22Rv1 (cell line): ENCODE data around the gene TIMM21.

Source experiments
- H3K27ac ChIP-seq: fragments of 450-650 bp; 2 replicates; pipeline ENCODE4 v1.5.1; 2017
- ZFX ChIP-seq: fragments of 450-650 bp; IDR thresholded peaks from 2 replicates; pipeline ENCODE4 v1.6.1; 2017; ENCODE audit warnings: antibody characterized with exemption, borderline replicate concordance
- TF ChIP-seq, protein P1 (sequence below): fragments of 450-650 bp; IDR thresholded peaks from 2 replicates; pipeline ENCODE4 v1.5.1; 2017; ENCODE audit warnings: mild to moderate bottlenecking

The TIMM21 gene

DNA sequence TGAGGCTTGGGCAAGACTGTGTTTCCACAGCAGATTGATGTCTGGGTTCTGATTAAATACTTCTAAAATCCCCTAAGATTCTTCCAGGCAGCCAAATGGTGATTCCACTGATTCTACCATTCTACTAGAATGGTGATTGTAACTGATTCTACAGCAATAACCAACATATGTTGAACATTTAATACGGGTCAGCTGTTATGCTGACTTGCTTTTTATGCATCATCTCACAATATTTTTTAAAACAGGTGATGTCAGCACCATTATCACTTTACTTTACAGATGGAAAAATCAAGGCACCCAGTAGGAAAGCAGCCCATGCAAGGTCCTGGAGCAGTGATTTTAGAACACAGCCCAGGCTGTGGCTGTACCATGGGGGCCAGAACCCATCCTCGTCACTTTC, 37.5 kb downstream of the TIMM21 start:
- no peak for TF ChIP-seq ZFX
- TF ChIP-seq, protein P1, sequence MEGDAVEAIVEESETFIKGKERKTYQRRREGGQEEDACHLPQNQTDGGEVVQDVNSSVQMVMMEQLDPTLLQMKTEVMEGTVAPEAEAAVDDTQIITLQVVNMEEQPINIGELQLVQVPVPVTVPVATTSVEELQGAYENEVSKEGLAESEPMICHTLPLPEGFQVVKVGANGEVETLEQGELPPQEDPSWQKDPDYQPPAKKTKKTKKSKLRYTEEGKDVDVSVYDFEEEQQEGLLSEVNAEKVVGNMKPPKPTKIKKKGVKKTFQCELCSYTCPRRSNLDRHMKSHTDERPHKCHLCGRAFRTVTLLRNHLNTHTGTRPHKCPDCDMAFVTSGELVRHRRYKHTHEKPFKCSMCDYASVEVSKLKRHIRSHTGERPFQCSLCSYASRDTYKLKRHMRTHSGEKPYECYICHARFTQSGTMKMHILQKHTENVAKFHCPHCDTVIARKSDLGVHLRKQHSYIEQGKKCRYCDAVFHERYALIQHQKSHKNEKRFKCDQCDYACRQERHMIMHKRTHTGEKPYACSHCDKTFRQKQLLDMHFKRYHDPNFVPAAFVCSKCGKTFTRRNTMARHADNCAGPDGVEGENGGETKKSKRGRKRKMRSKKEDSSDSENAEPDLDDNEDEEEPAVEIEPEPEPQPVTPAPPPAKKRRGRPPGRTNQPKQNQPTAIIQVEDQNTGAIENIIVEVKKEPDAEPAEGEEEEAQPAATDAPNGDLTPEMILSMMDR = no peak
- H3K27ac ChIP-seq = no peak overlapping the region

DNA sequence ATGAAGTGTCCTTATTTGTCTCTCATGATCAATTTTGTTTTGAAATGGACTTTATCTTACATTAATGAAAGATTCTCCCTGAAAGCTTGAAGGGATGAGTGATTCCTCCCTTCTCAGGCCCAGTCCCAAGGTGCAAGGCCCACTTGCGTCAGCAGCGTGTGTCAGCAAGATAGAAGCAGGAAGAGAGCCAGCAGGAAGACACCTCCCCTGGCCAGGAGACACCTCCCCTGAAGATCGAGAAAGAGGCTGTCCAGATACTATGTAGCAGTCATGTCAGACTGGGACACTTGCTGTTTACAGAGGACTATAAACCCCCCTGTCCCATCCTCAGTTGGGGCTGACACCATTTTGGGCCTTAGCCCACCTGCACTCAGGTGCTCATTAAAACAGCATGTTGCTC, 38.3 kb downstream of the TIMM21 start:
- no peak for TF ChIP-seq ZFX
- TF ChIP-seq, protein P1 = no peak
- no peak overlapping the region for H3K27ac ChIP-seq

DNA sequence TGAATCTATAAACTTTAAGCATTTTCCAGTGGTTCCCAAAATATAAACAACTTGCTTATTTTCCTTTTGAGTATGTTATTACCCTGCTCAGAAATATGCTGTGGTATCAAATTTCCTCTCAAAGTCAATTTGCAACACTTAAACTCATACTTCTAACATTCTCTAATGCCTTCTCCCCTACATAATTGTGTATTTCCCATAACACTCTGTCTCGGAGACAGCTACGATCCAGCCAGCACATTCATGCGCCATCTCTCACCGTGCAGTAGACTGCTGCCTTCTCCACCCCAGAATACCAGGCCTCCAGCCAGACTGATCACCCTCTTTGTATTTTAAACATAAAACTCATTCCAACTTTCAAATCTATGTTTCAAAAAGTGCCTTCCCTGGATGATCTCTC, 41.8 kb downstream of the TIMM21 start:
- H3K27ac ChIP-seq = no peak overlapping the region
- no peak for TF ChIP-seq ZFX
- TF ChIP-seq, protein P1 = no peak

DNA sequence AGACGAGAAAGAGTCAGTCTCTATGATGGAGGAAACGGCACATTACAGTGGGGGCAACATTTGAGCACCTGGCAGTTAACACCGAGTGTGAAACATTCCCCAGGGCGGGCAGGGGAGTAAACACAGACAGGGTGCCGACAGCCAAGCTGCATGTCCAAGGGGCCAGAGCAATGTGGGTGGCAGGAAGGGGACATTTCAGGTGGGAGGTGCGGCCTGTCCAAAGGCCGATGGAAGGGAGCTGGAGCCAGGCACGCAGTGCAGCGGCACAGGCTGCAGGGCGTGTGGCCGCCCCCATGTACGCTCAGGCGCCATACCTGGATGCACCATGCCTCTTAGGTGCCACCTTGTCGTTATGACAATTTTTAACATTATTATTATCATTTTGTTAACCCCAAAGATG, 43.3 kb downstream of the TIMM21 start:
- no peak overlapping the region for H3K27ac ChIP-seq
- no peak for TF ChIP-seq ZFX
- TF ChIP-seq, protein P1 = no peak

DNA sequence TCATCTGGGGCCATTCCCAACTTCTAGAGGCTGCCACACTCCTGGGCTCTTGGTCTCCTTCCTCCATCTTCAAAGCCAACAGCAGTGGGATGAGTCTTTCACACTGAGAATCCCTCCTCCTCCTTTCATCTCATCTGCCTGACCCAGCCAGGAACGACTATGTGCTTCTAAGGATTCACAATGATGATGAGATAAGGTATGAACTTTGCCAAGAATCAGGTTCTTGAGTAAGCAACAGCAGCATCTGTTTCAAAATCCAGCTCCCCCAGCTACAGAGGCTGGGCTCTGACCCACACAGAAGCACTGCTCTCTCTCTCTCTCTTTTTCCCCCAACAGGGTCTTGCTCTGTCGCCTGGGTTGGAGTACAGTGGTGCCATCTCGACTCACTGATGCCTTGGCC, 46.4 kb downstream of the TIMM21 start:
- TF ChIP-seq, protein P1 = no peak
- no peak for TF ChIP-seq ZFX
- no peak overlapping the region for H3K27ac ChIP-seq

DNA sequence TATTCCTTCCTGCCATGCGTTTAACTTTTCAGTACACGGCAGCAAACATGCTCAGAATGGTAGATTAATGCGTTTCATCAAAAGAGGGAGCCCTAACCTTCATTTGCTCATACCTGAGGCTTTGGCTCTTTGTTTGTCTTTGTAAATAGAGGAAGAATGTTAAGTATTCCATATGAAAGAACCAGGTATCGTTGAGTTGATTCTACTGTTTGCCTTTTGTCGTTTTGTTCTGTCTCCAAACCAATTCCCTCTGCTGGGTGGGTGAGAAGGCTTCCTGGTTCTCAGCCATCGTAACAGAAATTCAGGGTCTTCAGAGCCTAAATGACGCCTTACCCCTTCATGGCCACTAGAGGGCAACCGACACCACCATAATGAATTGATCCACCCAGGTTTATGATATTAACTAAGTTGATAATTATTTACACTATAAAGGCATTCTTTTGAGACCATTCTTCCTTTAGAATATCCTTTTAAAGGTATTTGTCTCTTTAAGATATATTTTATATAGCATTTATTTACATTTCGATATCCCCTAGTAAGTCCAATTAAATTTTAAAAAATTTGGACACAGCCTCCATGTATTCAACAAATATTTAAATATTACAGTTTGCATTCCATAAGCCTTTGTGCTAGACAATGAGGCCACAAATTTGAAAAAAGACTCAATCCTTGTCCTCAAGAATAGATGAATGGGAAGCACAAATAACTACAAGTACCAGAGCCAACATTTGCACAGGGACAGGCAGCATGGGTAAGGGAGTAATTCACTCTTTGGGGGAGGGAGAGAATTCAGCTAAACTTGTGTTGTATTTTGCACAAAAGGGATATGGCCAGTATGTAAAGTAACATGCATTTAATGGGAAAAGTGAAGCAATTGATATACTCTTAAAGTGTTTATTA, 48.1 kb downstream of the TIMM21 start:
- TF ChIP-seq, protein P1 = peak; percentile 91
- TF ChIP-seq ZFX = no peak
- no peak overlapping the region for H3K27ac ChIP-seq

DNA sequence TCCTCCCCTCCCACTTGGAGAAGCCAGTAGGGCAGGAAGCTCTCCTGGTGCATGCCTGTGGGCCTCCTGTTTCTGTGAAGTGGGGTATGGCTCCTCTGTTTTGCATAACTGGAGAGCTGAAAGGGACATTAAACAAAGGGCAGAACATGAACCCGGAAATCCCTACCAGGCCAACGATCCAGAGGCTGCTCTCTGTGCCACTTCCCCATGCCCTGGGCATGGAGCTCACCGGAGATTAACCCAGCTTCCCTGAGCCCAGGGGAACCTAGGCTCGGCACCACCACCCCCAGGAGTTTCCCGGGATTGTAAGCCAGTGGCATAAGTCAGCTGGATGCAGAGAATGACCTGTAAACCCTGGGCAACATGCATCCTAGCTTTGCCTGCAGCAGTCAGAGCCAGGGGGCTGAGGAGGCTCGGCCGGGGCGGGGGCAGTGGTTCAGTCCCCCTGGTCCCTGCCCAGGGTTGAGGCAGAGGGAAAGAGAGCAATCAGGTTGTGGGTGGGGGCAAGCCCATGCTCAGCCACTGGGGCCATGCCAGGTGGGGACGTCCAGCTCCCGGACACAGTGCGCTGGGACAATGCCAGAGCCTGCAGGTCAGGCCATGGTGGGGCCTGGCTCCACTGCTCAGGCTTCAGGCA, 49.5 kb downstream of the TIMM21 start:
- TF ChIP-seq ZFX = no peak
- TF ChIP-seq, protein P1 = no peak
- H3K27ac ChIP-seq = no peak overlapping the region
